Sigmoid colon (tissue), 4 donors: ENCODE data around the gene PSMA5.

Experiments used
- EP300 ChIP-seq, 4 donors: sonication (generic); formaldehyde crosslinking; IDR thresholded peaks; one replicate each; pipeline ENCODE4 v1.6.1; 2017; ENCODE audit warnings: antibody characterized with exemption in 4 of 4
- TF ChIP-seq, protein P1 (sequence below), 4 experiments: fragments of 450-650 bp in 3 of 4; fragments of 200-600 bp in 1 of 4; IDR thresholded peaks; one replicate each; pipeline ENCODE4 v1.5.1; 2016 to 2019; ENCODE audit warnings: antibody characterized with exemption in 4 of 4, mild to moderate bottlenecking in 3 of 4, moderate library complexity in 2 of 4

DNA sequence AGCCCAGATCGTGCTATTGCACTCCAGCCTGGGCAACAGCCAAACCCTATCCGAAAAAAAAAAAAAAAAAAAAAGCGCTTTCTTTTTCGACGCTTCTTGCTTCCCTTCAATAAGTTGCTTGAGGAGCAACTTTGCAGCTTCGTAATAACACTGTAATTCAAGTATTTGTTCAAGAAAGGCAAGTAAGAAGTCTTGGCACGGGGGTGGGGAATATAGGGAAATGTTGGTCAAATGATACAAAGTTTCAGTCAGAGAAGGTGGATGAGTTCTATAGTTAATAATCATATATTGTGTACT, 871 bp upstream of the PSMA5 start:
- TF ChIP-seq, protein P1, sequence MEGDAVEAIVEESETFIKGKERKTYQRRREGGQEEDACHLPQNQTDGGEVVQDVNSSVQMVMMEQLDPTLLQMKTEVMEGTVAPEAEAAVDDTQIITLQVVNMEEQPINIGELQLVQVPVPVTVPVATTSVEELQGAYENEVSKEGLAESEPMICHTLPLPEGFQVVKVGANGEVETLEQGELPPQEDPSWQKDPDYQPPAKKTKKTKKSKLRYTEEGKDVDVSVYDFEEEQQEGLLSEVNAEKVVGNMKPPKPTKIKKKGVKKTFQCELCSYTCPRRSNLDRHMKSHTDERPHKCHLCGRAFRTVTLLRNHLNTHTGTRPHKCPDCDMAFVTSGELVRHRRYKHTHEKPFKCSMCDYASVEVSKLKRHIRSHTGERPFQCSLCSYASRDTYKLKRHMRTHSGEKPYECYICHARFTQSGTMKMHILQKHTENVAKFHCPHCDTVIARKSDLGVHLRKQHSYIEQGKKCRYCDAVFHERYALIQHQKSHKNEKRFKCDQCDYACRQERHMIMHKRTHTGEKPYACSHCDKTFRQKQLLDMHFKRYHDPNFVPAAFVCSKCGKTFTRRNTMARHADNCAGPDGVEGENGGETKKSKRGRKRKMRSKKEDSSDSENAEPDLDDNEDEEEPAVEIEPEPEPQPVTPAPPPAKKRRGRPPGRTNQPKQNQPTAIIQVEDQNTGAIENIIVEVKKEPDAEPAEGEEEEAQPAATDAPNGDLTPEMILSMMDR (IDR thresholded peaks at IDR 0.05): no peak
- TF ChIP-seq EP300 (IDR thresholded peaks at IDR 0.05): no peak
